Body of pancreas (tissue), 4 donors: ENCODE results near the gene GSDMA. TPM values are rescaled to one million over a fixed set of nuclear protein-coding genes. Genes with fewer than 3 reads are reported as not detected.
A peak's percentile ranks its signal among the peaks of the same experiment; 100 is the strongest.

Experiments
- ATAC-seq: fragments of 150-250 bp; one replicate; pipeline ENCODE4 v1.9.1; 2016
- DNase-seq, 4 donors: peaks; one replicate each; pipeline ENCODE4 v3.0.0-alpha.2; 2019
- H3K27ac ChIP-seq, 4 donors: fragments of 200-600 bp; sonication (generic); 1 replicate in 3 of 4; 2 replicates in 1 of 4; pipeline versions ENCODE4 v1.5.1 to v1.6.1; 2016 to 2019; ENCODE audit warnings: mild to moderate bottlenecking in 1 of 4, mixed read lengths in 1 of 4, moderate library complexity in 1 of 4
- H3K27me3 ChIP-seq, 2 donors: fragments of 200-600 bp; sonication (generic); one replicate each; pipeline ENCODE4 v1.6.0; 2016; ENCODE audit warnings: mild to moderate bottlenecking in 1 of 2
- H3K36me3 ChIP-seq, 2 donors: fragments of 200-600 bp; sonication (generic); replicated peaks in 1 of 2; 2 replicates each; pipeline ENCODE4 v1.5.1; 2016; ENCODE audit warnings: low read depth in 2 of 2; ENCODE audit not compliant: insufficient read depth in 1 of 2
- H3K4me1 ChIP-seq: fragments of 200-600 bp; sonication (generic); one replicate; pipeline ENCODE4 v1.6.0; 2016
- H3K4me3 ChIP-seq, 2 donors: fragments of 200-600 bp; sonication (generic); 1 replicate in 1 of 2; 2 replicates in 1 of 2; pipeline ENCODE4 v1.5.1; 2016 to 2019
- H3K9me3 ChIP-seq, 3 donors: fragments of 200-600 bp; sonication (generic); 1 replicate in 2 of 3; 2 replicates in 1 of 3; pipeline ENCODE4 v1.5.1; 2016
- POLR2A ChIP-seq, 3 donors: fragments of 450-650 bp; IDR thresholded peaks; one replicate each; pipeline ENCODE4 v1.6.1; 2016; ENCODE audit warnings: antibody characterized with exemption in 3 of 3, mild to moderate bottlenecking in 2 of 3
- WGBS, 2 donors: methylation state at CpG; one replicate each; pipeline ENCODE4 v1.1.5; 2017; 5-methylcytosine and 5-hydroxymethylcytosine counted together
- intact Hi-C: fragments of 100-400 bp; cut with DNase I; formaldehyde crosslinking; loops from one replicate; pipeline ENCODE4 v1.15.1; 2023
- total RNA-seq, 2 donors: library from RNA; depleted of rRNA; stranded (reverse); fragments of >200 nt; gene quantifications; one replicate each; pipeline ENCODE4 v1.1.0, GENCODE V29; 2016
- TF ChIP-seq, protein P1 (sequence below), 7 experiments: fragments of 450-650 bp in 4 of 7; fragments of 200-600 bp in 3 of 7; sonication (generic) in 3 of 7; IDR thresholded peaks; one replicate each; pipeline ENCODE4 v1.5.1; 2016 to 2019; ENCODE audit warnings: antibody characterized with exemption in 7 of 7

Gene GSDMA
- total RNA-seq, 2 donors from 2014 or later: 3.4 TPM; not detected in 1

DNA sequence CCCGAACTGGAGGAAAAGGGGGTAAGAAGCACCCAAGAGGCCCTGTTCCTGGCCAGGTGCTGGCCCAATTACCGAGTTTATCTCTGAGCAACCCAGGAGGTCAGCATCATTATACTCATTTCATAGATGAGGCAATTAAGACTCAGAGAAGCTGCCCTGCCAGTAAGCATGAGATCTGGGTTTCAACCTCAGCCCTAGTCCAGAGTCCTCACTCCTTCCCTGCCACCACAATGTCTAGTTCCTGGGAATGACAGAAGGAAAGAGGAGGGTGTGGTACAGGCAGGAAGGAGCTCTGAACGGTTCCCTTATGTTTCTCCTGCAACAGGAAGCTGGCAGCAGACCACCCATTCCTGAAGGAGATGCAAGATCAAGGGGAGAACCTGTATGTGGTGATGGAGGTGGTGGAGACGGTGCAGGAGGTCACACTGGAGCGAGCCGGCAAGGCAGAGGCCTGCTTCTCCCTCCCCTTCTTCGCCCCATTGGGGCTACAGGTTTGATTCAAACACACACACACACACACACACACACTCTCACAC lies 7.4 kb downstream of the GSDMA start:
- no peaks in the 10 kb centered on the region for H3K36me3 ChIP-seq
- intact Hi-C loops: no loop called here
- TF ChIP-seq, protein P1, sequence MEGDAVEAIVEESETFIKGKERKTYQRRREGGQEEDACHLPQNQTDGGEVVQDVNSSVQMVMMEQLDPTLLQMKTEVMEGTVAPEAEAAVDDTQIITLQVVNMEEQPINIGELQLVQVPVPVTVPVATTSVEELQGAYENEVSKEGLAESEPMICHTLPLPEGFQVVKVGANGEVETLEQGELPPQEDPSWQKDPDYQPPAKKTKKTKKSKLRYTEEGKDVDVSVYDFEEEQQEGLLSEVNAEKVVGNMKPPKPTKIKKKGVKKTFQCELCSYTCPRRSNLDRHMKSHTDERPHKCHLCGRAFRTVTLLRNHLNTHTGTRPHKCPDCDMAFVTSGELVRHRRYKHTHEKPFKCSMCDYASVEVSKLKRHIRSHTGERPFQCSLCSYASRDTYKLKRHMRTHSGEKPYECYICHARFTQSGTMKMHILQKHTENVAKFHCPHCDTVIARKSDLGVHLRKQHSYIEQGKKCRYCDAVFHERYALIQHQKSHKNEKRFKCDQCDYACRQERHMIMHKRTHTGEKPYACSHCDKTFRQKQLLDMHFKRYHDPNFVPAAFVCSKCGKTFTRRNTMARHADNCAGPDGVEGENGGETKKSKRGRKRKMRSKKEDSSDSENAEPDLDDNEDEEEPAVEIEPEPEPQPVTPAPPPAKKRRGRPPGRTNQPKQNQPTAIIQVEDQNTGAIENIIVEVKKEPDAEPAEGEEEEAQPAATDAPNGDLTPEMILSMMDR (IDR thresholded peaks at IDR 0.05): no peak
- no peak for TF ChIP-seq POLR2A (IDR thresholded peaks at IDR 0.05)
- no peaks in the 10 kb centered on the region for H3K27me3 ChIP-seq
- H3K27ac ChIP-seq: no peak overlapping the region
- no peaks in the 10 kb centered on the region for H3K4me1 ChIP-seq
- 55 to 58% methylated on average over 7 of the region's 7 CpGs for WGBS, 2 donors
- no peaks in the 10 kb centered on the region for H3K9me3 ChIP-seq
- ATAC-seq: no peak
- no peak for DNase-seq
- no peak overlapping the region for H3K4me3 ChIP-seq

DNA sequence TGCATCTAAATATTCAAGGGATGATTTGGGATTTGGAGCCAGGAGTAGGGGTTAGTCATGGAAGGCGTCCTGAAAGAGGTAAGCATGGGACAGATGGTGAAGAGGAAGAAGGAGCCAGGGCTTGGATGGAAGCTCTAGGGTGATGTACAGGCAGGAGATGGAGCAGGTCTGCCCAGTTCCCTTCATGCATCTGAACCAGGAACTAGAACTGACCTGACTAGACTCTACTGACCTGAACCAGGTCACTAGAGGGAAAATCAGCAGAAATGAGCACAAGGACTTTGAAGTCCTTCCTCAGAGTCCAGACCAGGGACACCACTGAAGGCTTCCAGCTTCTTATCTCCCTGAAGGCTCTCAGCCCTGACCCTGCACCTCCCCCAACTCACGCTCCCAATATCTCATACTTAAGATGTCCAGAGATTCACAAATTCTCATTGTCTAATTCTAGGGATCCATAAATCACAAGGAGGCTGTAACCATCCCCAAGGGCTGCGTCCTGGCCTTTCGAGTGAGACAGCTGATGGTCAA lies 8.3 kb downstream of the GSDMA start:
- H3K27ac ChIP-seq: no peak overlapping the region
- ATAC-seq (no peak), DNase-seq (no peak)
- H3K27me3 ChIP-seq: no peaks in the 10 kb centered on the region
- H3K4me3 ChIP-seq: no peak overlapping the region
- H3K4me1 ChIP-seq: no peaks in the 10 kb centered on the region
- TF ChIP-seq, protein P1 (IDR thresholded peaks at IDR 0.05): no peak
- no peak for TF ChIP-seq POLR2A (IDR thresholded peaks at IDR 0.05)
- 69 to 78% methylated on average over 4 of the region's 4 CpGs for WGBS, 2 donors
- no peaks in the 10 kb centered on the region for H3K9me3 ChIP-seq
- no peaks in the 10 kb centered on the region for H3K36me3 ChIP-seq
- intact Hi-C loops: no loop called here

DNA sequence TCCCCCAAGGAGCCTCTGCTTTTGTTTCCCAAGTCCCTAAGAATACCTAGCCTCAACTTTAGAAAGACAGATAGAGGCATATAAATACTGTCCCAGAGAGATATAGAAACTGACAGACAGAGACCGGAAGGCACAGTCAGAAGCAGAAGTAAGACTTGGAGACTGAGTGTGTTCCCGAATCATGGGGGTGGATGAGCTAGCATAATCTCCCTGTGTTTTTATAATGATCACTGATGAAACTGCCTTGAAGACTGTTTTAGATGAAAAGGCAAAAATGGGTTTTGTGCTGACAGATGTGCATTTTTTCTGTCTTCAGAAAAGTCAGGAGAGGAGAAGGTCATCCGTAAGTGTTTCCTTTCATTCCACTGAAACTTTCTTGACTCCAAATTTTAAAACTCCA lies 9.5 kb downstream of the GSDMA start:
- TF ChIP-seq, protein P1 (IDR thresholded peaks at IDR 0.05): no peak
- TF ChIP-seq POLR2A (IDR thresholded peaks at IDR 0.05): no peak
- Histone ChIP-seq H3K36me3 (no peaks in the 10 kb centered on the region), H3K27me3 (no peaks in the 10 kb centered on the region), H3K27ac (no peak overlapping the region), H3K4me3 (no peak overlapping the region), H3K9me3 (no peaks in the 10 kb centered on the region), H3K4me1 (no peaks in the 10 kb centered on the region)
- no peak for ATAC-seq
- intact Hi-C loops: no loop called here
- peak in 1 of 4 donors; percentile 24 for DNase-seq
- WGBS, 2 donors: 36 to 40% methylated on average over 3 of the region's 3 CpGs

DNA sequence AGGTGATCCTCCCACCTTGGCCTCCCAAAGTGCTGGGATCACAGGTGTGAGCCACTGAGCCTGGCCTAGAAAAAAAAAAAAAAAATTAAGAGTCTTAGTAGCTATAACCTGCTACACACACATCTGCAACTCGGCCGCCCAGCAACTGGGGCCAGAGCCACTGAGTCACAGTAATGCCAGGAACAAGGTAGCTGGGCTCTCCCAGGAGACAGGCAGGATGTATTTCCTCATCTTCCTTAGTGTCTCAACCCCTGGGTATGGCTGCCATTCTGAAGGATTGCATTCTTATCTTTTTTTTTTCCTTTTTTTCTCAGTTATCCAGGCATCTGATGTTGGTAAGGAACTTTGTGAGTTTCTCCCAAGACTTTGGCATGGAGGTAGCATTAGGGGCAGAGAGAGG lies 10.7 kb downstream of the GSDMA start:
- Histone ChIP-seq H3K4me3 (no peak overlapping the region), H3K27me3 (no peaks in the 10 kb centered on the region), H3K4me1 (no peaks in the 10 kb centered on the region), H3K9me3 (no peaks in the 10 kb centered on the region), H3K36me3 (no peaks in the 10 kb centered on the region), H3K27ac (no peak overlapping the region)
- DNase-seq (no peak), ATAC-seq (no peak)
- no peak for TF ChIP-seq POLR2A (IDR thresholded peaks at IDR 0.05)
- TF ChIP-seq, protein P1 (IDR thresholded peaks at IDR 0.05): no peak
- intact Hi-C loops: no loop called here
- 77 to 89% methylated on average over 2 of the region's 2 CpGs for WGBS, 2 donors

DNA sequence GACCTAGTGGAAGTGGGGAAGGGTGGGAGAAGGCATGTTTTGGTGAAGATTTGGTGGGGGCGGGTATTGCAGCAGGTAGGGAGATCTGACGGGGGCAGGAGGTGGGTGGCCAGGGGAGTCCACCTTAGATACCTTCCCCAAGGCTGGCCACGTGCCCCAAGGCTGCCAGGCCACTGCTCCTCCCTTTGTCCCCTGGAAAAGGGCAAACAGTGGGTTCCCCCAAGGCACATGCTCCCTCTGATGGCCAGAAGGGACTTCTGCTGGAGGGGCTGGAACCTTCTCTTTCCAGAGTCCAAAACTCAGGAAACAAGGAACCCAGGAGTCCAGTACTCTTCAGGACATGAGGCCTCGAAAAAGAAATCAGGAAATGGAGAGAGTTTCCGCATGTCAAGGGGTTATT lies 11.6 kb downstream of the GSDMA start:
- Histone ChIP-seq H3K9me3 (no peaks in the 10 kb centered on the region), H3K27ac (no peak overlapping the region), H3K27me3 (no peaks in the 10 kb centered on the region), H3K4me3 (no peak overlapping the region), H3K4me1 (no peaks in the 10 kb centered on the region), H3K36me3 (no peaks in the 10 kb centered on the region)
- 63 to 68% methylated on average over 5 of the region's 5 CpGs for WGBS, 2 donors
- ATAC-seq (no peak), DNase-seq (no peak)
- TF ChIP-seq POLR2A (IDR thresholded peaks at IDR 0.05): no peak
- TF ChIP-seq, protein P1 (IDR thresholded peaks at IDR 0.05): no peak
- intact Hi-C loops: no loop called here
